HepG2 (cell line): ENCODE data around the gene NRDE2. TPM values are rescaled to one million over a fixed set of nuclear protein-coding genes. Genes with fewer than 3 reads are reported as not detected.
A peak's percentile ranks its signal among the peaks of the same experiment; 100 is the strongest.

Source experiments
- ATAC-seq: fragments of 200-7000 bp; cut with Tn5 transposase; 3 replicates; pipeline ENCODE4 v1.9.1; 2020; ENCODE audit warnings: mild to moderate bottlenecking, moderate library complexity
- BruUV-seq: library from RNA; stranded (reverse); fragments of 400-500 nt; replicated peaks from 2 replicates; lab custom pipeline; 2021; lab: Mats Ljungman, UMichigan
- CTCF ChIA-PET: fragments of 300-600 bp; formaldehyde crosslinking; extraction: SDS; loops from one replicate; lab custom pipeline; 2021; ENCODE audit warnings: low total read pairs, inconsistent platforms, low intra/inter-chr PET ratio; lab: Yijun Ruan, JAX
- POLR2A ChIA-PET: fragments of 350-600 bp; sonication (Branson Sonifier 250); formaldehyde crosslinking; loops from one replicate; lab custom pipeline; 2020; ENCODE audit warnings: antibody characterized with exemption, inconsistent platforms; lab: Yijun Ruan, JAX
- DNase-seq: peaks from one replicate; pipeline ENCODE4 v3.0.0-alpha.2; 2015; ENCODE audit warnings: low spot score
- FAIRE-seq: peaks from 3 replicates; lab custom pipeline; 2011; peaks lifted over from hg19 to GRCh38; lab: Jason Lieb, UNC
- H2AFZ ChIP-seq: one replicate; pipeline ENCODE4 v1.6.1; 2011; ENCODE audit warnings: low read length, inconsistent platforms
- H3K27ac ChIP-seq: fragments of 300-600 bp; 3 replicates; pipeline ENCODE4 v1.8.0; 2011; ENCODE audit warnings: mixed run types, mild to moderate bottlenecking, mixed read lengths, low read length, inconsistent platforms; ENCODE audit not compliant: insufficient read depth; ENCODE audit errors: extremely low read length
- H3K27me3 ChIP-seq, 2 experiments: fragments of 200-600 bp in 1 of 2; 2 replicates in 1 of 2; 3 replicates in 1 of 2; pipeline versions ENCODE4 v1.6.0 to v1.8.0; 2011; ENCODE audit warnings: low read length in 2 of 2, mild to moderate bottlenecking in 2 of 2, moderate library complexity in 2 of 2, inconsistent platforms in 1 of 2; ENCODE audit not compliant: insufficient read depth in 2 of 2, control insufficient read depth in 1 of 2
- H3K36me3 ChIP-seq, 2 experiments: fragments of 200-600 bp in 1 of 2; replicated peaks in 1 of 2; 2 replicates in 1 of 2; 3 replicates in 1 of 2; pipeline versions ENCODE4 v1.5.1 to v1.8.0; 2011; ENCODE audit warnings: low read length in 2 of 2, inconsistent platforms in 1 of 2; ENCODE audit not compliant: insufficient read depth in 2 of 2, control insufficient read depth in 1 of 2
- H3K4me1 ChIP-seq: 2 replicates; pipeline ENCODE4 v1.5.1; 2012; ENCODE audit warnings: low read length, inconsistent platforms; ENCODE audit not compliant: insufficient read depth
- H3K4me2 ChIP-seq: 2 replicates; pipeline ENCODE4 v1.6.0; 2011; ENCODE audit warnings: low read depth, low read length, inconsistent platforms
- H3K4me3 ChIP-seq, 3 experiments: fragments of 200-600 bp in 1 of 3; sonication (generic), shearing (Covaris generic) in 1 of 3; replicated peaks in 1 of 3; 2 replicates each; pipeline ENCODE4 v1.5.1; 2011 to 2016; ENCODE audit warnings: low read length in 3 of 3, inconsistent platforms in 2 of 3, low read depth in 2 of 3, mild to moderate bottlenecking in 2 of 3, control low read depth in 1 of 3, mixed read lengths in 1 of 3; ENCODE audit not compliant: insufficient read depth in 1 of 3
- H3K79me2 ChIP-seq: one replicate; pipeline ENCODE4 v1.6.1; 2011; ENCODE audit warnings: low read length, inconsistent platforms; ENCODE audit not compliant: insufficient read depth
- H3K9ac ChIP-seq: 2 replicates; pipeline ENCODE4 v1.6.0; 2011; ENCODE audit warnings: mild to moderate bottlenecking, low read depth, low read length, inconsistent platforms; ENCODE audit not compliant: insufficient read depth
- H3K9me3 ChIP-seq: 2 replicates; pipeline ENCODE4 v1.5.1; 2012; ENCODE audit warnings: mild to moderate bottlenecking, low read length
- H4K20me1 ChIP-seq: 2 replicates; pipeline ENCODE4 v1.6.0; 2011; ENCODE audit warnings: inconsistent platforms, mild to moderate bottlenecking, low read length, moderate library complexity; ENCODE audit not compliant: insufficient read depth
- AGO2 ChIP-seq: fragments of 200-400 bp; formaldehyde crosslinking; optimal IDR thresholded peaks from 2 replicates; pipeline ENCODE3; 2017; ENCODE audit warnings: mild to moderate bottlenecking, low read depth, low read length, moderate library complexity
- ATF3 ChIP-seq: sonication (generic); formaldehyde crosslinking; IDR thresholded peaks from 2 replicates; pipeline ENCODE4 v1.4.0; 2020; ENCODE audit warnings: missing genetic modification reagents
- MAFK ChIP-seq, 2 experiments: IDR thresholded peaks in 1 of 2; conservative IDR thresholded peaks in 1 of 2; 2 replicates each; pipeline ENCODE4 v1.6.1; 2011; ENCODE audit warnings: improper control_type of control experiment in 2 of 2, low read length in 2 of 2
- PCBP2 ChIP-seq: fragments of 200-400 bp; formaldehyde crosslinking; optimal IDR thresholded peaks from 2 replicates; pipeline ENCODE3; 2018; ENCODE audit warnings: low read length, low read depth; ENCODE audit not compliant: poor library complexity, severe bottlenecking
- POLR2G ChIP-seq: fragments of 200-400 bp; formaldehyde crosslinking; IDR thresholded peaks from 2 replicates; pipeline ENCODE4 v1.6.1; 2018; ENCODE audit warnings: mild to moderate bottlenecking, low read depth, low read length, moderate library complexity
- ZBTB43 ChIP-seq: sonication (generic); formaldehyde crosslinking; conservative IDR thresholded peaks from 2 replicates; pipeline ENCODE4 v1.4.0; 2020; ENCODE audit warnings: missing genetic modification reagents
- ZNF407 ChIP-seq: sonication (generic); formaldehyde crosslinking; IDR thresholded peaks from one replicate; pipeline ENCODE4 v1.5.1; 2020; ENCODE audit warnings: mild to moderate bottlenecking, missing genetic modification reagents; ENCODE audit errors: not compliant biosample characterization
- ZNF678 ChIP-seq: sonication (generic); formaldehyde crosslinking; IDR thresholded peaks from 2 replicates; pipeline ENCODE4 v1.4.0; 2020; ENCODE audit warnings: mild to moderate bottlenecking, missing genetic modification reagents
- WGBS: methylation state at CpG from one replicate; pipeline ENCODE4 v1.1.6; 2017; ENCODE audit warnings: low lambda C conversion rate; 5-methylcytosine and 5-hydroxymethylcytosine counted together
- in situ Hi-C: cut with HindIII; loops from 2 replicates; pipeline ENCODE4 v1.10.0; 2017; ENCODE audit warnings: low pct_unique_long_range_greater_than_20kb; ENCODE audit not compliant: extremely low pct_ligation_motif_present
- intact Hi-C: fragments of 100-400 bp; cut with micrococcal nuclease; formaldehyde crosslinking; loops from one replicate; pipeline ENCODE4 v1.10.0; 2022; ENCODE audit not compliant: unreplicated experiment
- polyA plus RNA-seq, 8 experiments: library from polyadenylated mRNA; depleted of rRNA in 3 of 8; stranded (reverse) in 7 of 8; unstranded in 1 of 8; fragments of >200 nt; fragmentation: Illumina TruSeq in 4 of 8; extraction: Trizol in 4 of 8; gene quantifications; 2 replicates each; pipeline versions ENCODE4 v1.2.1 to v1.2.3, GENCODE V29; 2011 to 2016; ENCODE audit warnings: low read depth in 4 of 8, missing spikeins in 1 of 8, mixed read lengths in 1 of 8; ENCODE audit not compliant: insufficient read depth in 1 of 8
- total RNA-seq, 5 experiments: library from RNA; depleted of rRNA; stranded (reverse); fragments of >200 nt; fragmentation: Illumina TruSeq; extraction: Trizol; gene quantifications; 2 replicates each; pipeline ENCODE4 v1.2.3, GENCODE V29; 2016; ENCODE audit warnings: low read depth in 1 of 5

The NRDE2 gene
- total and polyA plus RNA-seq, 2 of the 13 experiments (the other 11 are each of a cell fraction or from before 2014, with no cell fraction given), result 5.6 to 12.5 TPM

- FAIRE-seq (no peak), DNase-seq (no peak), ATAC-seq (peak; percentile 39)
- Histone ChIP-seq H3K4me1 (no peaks in the 10 kb centered on the region), H3K4me3 (no peak overlapping the region), H3K9me3 (no peaks in the 10 kb centered on the region), H3K27me3 (no peaks in the 10 kb centered on the region), H4K20me1 (no peaks in the 10 kb centered on the region), H3K79me2 (no peaks in the 10 kb centered on the region), H3K9ac (no peak overlapping the region), H3K36me3 (peaks cover 13 to 55% of the 10 kb centered on the region in 2 experiments), H2AFZ (no peak overlapping the region), H3K4me2 (no peak overlapping the region), H3K27ac (no peak overlapping the region)
- in situ Hi-C loops, result no loop called here
- ChIA-PET POLR2A (no interaction called here), CTCF (no interaction called here)
- TF ChIP-seq POLR2G, result peak; percentile 28; the same call in 1 of the 2 replicates
- TF ChIP-seq ZBTB43, result no peak
- peak; percentile 86 for TF ChIP-seq AGO2
- intact Hi-C loops, result no loop called here
- no TSS peak for BruUV-seq
- WGBS, result 90% methylated on average over 9 of the region's 9 CpGs
Observed at GRCh38 chr14:90274019-90274418, 57.7 kb downstream of the NRDE2 start.

GRCh38 chr14:90273532-90273931, 58.2 kb downstream of the NRDE2 start:
- in situ Hi-C loops (no loop called here), intact Hi-C loops (no loop called here)
- Histone ChIP-seq H3K27ac (no peak overlapping the region), H4K20me1 (no peaks in the 10 kb centered on the region), H3K9ac (no peak overlapping the region), H3K4me1 (no peaks in the 10 kb centered on the region), H2AFZ (no peak overlapping the region), H3K4me3 (no peak overlapping the region), H3K9me3 (no peaks in the 10 kb centered on the region), H3K27me3 (no peaks in the 10 kb centered on the region), H3K36me3 (peaks cover 13 to 55% of the 10 kb centered on the region in 2 experiments), H3K4me2 (no peak overlapping the region), H3K79me2 (no peaks in the 10 kb centered on the region)
- ChIA-PET POLR2A (no interaction called here), CTCF (no interaction called here)
- no peak for ATAC-seq
- DNase-seq, result no peak
- 94% methylated on average over 8 of the region's 8 CpGs for WGBS
- FAIRE-seq, result no peak
- BruUV-seq, result no TSS peak
- TF ChIP-seq MAFK (conservative IDR thresholded peaks at IDR 0.05 in 1 of 2, IDR thresholded peaks at IDR 0.05 in 1 of 2; ENCODE audit: low read length in 2 of 2) (peak in 1 of 2 experiments; percentile 52; a peak in 2 of 4 replicates), ZNF678 (no peak), ATF3 (CRISPR knock-in tag) (no peak), ZNF407 (no peak), PCBP2 (no peak)
